Left lung (tissue), 10 donors: ENCODE measurements around the gene MFSD2A. TPM values are rescaled to one million over a fixed set of nuclear protein-coding genes. Genes with fewer than 3 reads are reported as not detected.
A peak's percentile ranks its signal among the peaks of the same experiment; 100 is the strongest.

ENCODE experiments used
- ATAC-seq: fragments of 200-7000 bp; cut with Tn5 transposase; one replicate; pipeline ENCODE4 v1.9.1; 2020; ENCODE audit warnings: moderate library complexity
- DNase-seq, 4 donors: peaks; one replicate each; pipeline ENCODE4 v3.0.0-alpha.2; 2013 to 2020
- H3K27ac ChIP-seq, 2 donors: fragments of 200-600 bp; sonication (generic) in 1 of 2; one replicate each; pipeline versions ENCODE4 v1.5.0 to v1.8.0; 2020 to 2021
- H3K27me3 ChIP-seq, 2 donors: fragments of 200-600 bp; sonication (generic) in 1 of 2; one replicate each; pipeline versions ENCODE4 v1.5.0 to v1.8.0; 2020 to 2021
- H3K36me3 ChIP-seq, 2 donors: fragments of 200-600 bp; sonication (generic) in 1 of 2; one replicate each; pipeline versions ENCODE4 v1.5.0 to v1.8.0; 2020 to 2021
- H3K4me1 ChIP-seq, 2 donors: fragments of 200-600 bp; one replicate each; pipeline ENCODE4 v1.8.0; 2021
- H3K4me3 ChIP-seq, 2 donors: fragments of 200-600 bp; sonication (generic) in 1 of 2; one replicate each; pipeline versions ENCODE4 v1.5.0 to v1.8.0; 2020 to 2021; ENCODE audit warnings: mild to moderate bottlenecking in 1 of 2
- H3K9me3 ChIP-seq, 2 donors: fragments of 200-600 bp; sonication (generic) in 1 of 2; one replicate each; pipeline versions ENCODE4 v1.5.0 to v1.8.0; 2020 to 2021
- intact Hi-C, 2 donors: fragments of 100-400 bp; cut with DNase I; formaldehyde crosslinking; loops; one replicate each; pipeline versions ENCODE4 v1.11.2 to v1.14.2; 2022
- polyA plus RNA-seq, 6 donors: library from polyadenylated mRNA; unstranded; fragments of 120-200 nt; gene quantifications; one replicate each; pipeline ENCODE4 v1.2.1, GENCODE V29; 2013; ENCODE audit not compliant: insufficient read length in 6 of 6
- total RNA-seq, 2 donors: library from RNA; stranded (reverse); fragmentation: NEBNext Ultra II Directional; extraction: Animal tissue kit (Norgen Biotek cat#: 25700); gene quantifications; one replicate each; pipeline ENCODE4 v1.2.1, GENCODE V29; 2021
- TF ChIP-seq, protein P1 (sequence below), 2 donors: fragments of 200-600 bp; sonication (generic) in 1 of 2; IDR thresholded peaks; one replicate each; pipeline versions ENCODE4 v1.5.0 to v1.8.0; 2021; ENCODE audit warnings: antibody characterized with exemption in 2 of 2
- donor health status: DM: no; HTN: yes; CAD: no.
- donor health status: DM: no; HTN: no; CAD: no.

The MFSD2A gene
- total and polyA plus RNA-seq, 8 donors = 56.3 to 214 (median 135) TPM

- Histone ChIP-seq H3K36me3 (peaks cover 0 to 17% of the 10 kb centered on the region in 2 donors), H3K4me3 (peak overlapping the region; percentile 65 to 73), H3K27ac (peak overlapping the region; percentile 48 to 79), H3K4me1 (peaks cover 6 to 49% of the 10 kb centered on the region in 2 donors), H3K27me3 (peaks cover 0 to 26% of the 10 kb centered on the region in 2 donors), H3K9me3 (no peaks in the 10 kb centered on the region)
- DNase-seq = no peak
- TF ChIP-seq, protein P1, sequence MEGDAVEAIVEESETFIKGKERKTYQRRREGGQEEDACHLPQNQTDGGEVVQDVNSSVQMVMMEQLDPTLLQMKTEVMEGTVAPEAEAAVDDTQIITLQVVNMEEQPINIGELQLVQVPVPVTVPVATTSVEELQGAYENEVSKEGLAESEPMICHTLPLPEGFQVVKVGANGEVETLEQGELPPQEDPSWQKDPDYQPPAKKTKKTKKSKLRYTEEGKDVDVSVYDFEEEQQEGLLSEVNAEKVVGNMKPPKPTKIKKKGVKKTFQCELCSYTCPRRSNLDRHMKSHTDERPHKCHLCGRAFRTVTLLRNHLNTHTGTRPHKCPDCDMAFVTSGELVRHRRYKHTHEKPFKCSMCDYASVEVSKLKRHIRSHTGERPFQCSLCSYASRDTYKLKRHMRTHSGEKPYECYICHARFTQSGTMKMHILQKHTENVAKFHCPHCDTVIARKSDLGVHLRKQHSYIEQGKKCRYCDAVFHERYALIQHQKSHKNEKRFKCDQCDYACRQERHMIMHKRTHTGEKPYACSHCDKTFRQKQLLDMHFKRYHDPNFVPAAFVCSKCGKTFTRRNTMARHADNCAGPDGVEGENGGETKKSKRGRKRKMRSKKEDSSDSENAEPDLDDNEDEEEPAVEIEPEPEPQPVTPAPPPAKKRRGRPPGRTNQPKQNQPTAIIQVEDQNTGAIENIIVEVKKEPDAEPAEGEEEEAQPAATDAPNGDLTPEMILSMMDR (IDR thresholded peaks at IDR 0.05) = no peak
- intact Hi-C loops = no loop called here
- ATAC-seq = peak; percentile 4
Measured at GRCh38 chr1:39954324-39954869, 548 bp upstream of the MFSD2A start.

DNA sequence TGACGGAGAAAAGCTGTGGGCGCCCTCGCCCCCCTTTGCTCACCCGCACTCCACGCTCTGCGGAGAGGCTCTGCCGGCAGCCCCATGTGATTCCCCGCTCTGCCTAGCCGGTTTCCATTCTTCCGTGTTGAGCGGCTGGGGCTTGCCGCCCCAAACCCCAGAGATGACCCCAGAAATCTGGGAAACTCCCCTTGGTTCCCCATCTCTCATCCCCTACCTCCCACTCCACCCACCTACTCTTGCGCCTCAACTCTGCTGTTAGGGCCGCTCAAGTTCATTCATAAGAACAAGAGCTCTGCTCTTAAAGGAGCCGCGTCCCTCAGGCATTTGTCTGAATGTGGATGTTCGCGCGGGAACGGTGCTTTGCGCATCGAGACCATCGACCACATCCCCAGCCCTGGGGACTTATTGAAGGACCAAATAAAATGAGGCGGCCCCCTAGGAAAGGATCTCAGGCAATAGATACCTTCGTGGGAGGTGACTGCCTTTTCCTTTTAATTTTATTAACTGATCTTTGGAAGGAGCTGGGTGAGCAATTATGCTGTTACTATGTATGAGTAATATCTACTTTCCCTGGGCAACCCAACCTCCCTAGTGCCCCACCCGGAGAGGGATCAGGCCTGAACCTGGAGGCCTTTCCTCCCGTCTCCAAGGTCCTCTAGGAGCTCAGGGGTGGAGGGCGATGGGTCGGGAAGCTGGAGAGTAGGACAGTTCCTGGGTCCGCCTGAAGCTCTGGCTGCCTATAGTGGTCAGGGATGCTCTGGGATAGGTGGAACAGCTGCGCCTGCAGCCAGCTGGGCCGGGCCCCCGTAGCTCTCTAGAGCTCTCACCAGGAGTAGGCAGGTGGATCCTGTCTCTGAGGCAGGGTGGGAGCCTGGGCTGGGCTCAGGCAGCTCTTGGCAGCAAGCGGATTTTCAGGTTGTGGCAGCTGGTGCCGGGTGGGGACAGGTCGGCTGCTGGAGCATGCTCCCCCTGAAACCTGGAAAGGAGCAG, 898 bp downstream of the MFSD2A start:
- ATAC-seq = peak; percentile 27
- DNase-seq = peak in 2 of 4 donors; percentile 37 to 72
- no peaks in the 10 kb centered on the region for H3K9me3 ChIP-seq
- TF ChIP-seq, protein P1 (IDR thresholded peaks at IDR 0.05) = no peak
- peak overlapping the region; percentile 77 to 79 for H3K27ac ChIP-seq
- H3K27me3 ChIP-seq = peaks cover 0 to 26% of the 10 kb centered on the region in 2 donors
- peak overlapping the region; percentile 65 to 73 for H3K4me3 ChIP-seq
- H3K4me1 ChIP-seq = peaks cover 6 to 64% of the 10 kb centered on the region in 2 donors
- intact Hi-C loops = no loop called here
- peaks cover 0 to 18% of the 10 kb centered on the region in 2 donors for H3K36me3 ChIP-seq

- DNase-seq = no peak
- Histone ChIP-seq H3K9me3 (no peaks in the 10 kb centered on the region), H3K4me3 (peak overlapping the region in 1 of 2 donors; percentile 73), H3K4me1 (peaks cover 6 to 74% of the 10 kb centered on the region in 2 donors), H3K27ac (peak overlapping the region in 1 of 2 donors; percentile 77), H3K27me3 (peaks cover 0 to 26% of the 10 kb centered on the region in 2 donors), H3K36me3 (peaks cover 0 to 23% of the 10 kb centered on the region in 2 donors)
- TF ChIP-seq, protein P1 (IDR thresholded peaks at IDR 0.05) = no peak
- ATAC-seq = no peak
- intact Hi-C loops = no loop called here
Measured at GRCh38 chr1:39957299-39958015, 2.5 kb downstream of the MFSD2A start.

DNA sequence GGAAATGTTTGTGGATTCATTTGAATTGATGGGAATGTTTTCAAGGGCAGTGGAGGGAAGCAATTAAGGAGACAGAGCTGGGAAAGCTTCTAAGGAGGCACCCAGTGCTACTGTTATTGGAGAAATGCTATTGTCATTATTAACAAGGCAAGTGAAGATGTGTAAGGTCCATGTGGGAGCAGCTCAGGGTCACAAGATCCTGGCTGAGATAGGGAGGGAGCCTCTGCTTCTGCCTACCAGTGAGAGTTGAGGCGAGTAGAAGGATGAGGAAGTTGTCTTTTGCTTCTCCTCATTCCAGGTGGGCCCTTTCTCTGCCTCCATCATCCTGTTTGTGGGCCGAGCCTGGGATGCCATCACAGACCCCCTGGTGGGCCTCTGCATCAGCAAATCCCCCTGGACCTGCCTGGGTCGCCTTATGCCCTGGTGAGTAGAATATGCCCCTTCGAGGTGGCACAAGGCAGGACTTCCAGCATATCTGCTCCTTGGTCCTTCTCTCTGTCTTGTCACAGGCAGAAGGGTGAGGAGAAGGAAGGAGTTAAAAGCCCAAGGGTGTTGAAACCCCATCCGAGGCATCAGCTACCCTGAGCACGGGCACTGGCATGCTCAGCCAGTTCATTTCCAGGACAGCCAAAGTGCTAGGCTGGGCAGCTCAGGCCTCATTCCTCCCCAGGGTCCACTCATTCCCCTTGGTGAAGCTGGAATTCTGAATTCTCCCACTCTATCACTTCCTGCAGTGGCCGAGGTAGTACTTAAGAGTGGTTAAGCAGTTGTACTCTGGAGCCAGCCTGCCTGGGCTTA, 3.7 kb downstream of the MFSD2A start:
- Histone ChIP-seq H3K36me3 (peaks cover 0 to 34% of the 10 kb centered on the region in 2 donors), H3K27me3 (peaks cover 0 to 26% of the 10 kb centered on the region in 2 donors), H3K4me3 (peak overlapping the region in 1 of 2 donors; percentile 73), H3K27ac (peak overlapping the region; percentile 53 to 77), H3K9me3 (no peaks in the 10 kb centered on the region), H3K4me1 (peaks cover 6 to 77% of the 10 kb centered on the region in 2 donors)
- TF ChIP-seq, protein P1 (IDR thresholded peaks at IDR 0.05) = no peak
- DNase-seq (no peak), ATAC-seq (no peak)
- intact Hi-C loops = no loop called here
